Measurements from ENCODE around the gene GPR139. TPM values are rescaled to one million over a fixed set of nuclear protein-coding genes. Genes with fewer than 3 reads are reported as not detected.

GPR139 gene
- total RNA-seq, 2 donors from 2014 or later: not detected

- no peak for DNase-seq
- Histone ChIP-seq H3K4me1 (ENCODE audit: control insufficient read depth, insufficient read depth, low read length) (no peaks in the 10 kb centered on the region), H3K36me3 (ENCODE audit: control insufficient read depth, insufficient read depth, low read length) (no peaks in the 10 kb centered on the region), H3K4me3 (ENCODE audit: low read length) (no peak overlapping the region), H3K27me3 (ENCODE audit: control insufficient read depth, insufficient read depth, low read length, poor library complexity, severe bottlenecking) (peaks cover 3% of the 10 kb centered on the region), H3K9me3 (ENCODE audit: control insufficient read depth, low read length) (no peaks in the 10 kb centered on the region), H3K27ac (ENCODE audit: low read depth, low read length) (no peak overlapping the region), H3K9ac (ENCODE audit: extremely low read depth, low read length, poor library complexity, severe bottlenecking) (no peak overlapping the region)
- H3K4me1 Mint-ChIP-seq: no peaks in the 10 kb centered on the region
- H3K36me3 Mint-ChIP-seq (ENCODE audit: low read depth): no peaks in the 10 kb centered on the region
- 90 to 92% methylated on average over 3 of the region's 4 CpGs for WGBS, 2 experiments (ENCODE audit: insufficient coverage in 1 of 2, insufficient read length in 1 of 2)
- no peak overlapping the region for H3K4me3 Mint-ChIP-seq
- peaks cover 10% of the 10 kb centered on the region for H3K9me3 Mint-ChIP-seq
- H3K27ac Mint-ChIP-seq: no peak overlapping the region
- no peak for TF ChIP-seq CTCF (conservative IDR thresholded peaks at IDR 0.05)
- peaks cover 12% of the 10 kb centered on the region for H3K27me3 Mint-ChIP-seq (ENCODE audit: insufficient read depth)
These were observed 9.2 kb downstream of the GPR139 start for GRCh38 chr16:20064520-20064919.

GRCh38 chr16:20061132-20061531 lies 12.6 kb downstream of the GPR139 start:
- H3K27ac ChIP-seq (ENCODE audit: low read depth, low read length): no peak overlapping the region
- no peaks in the 10 kb centered on the region for H3K27me3 ChIP-seq (ENCODE audit: control insufficient read depth, insufficient read depth, low read length, poor library complexity, severe bottlenecking)
- Mint-ChIP-seq H3K27me3 (ENCODE audit: insufficient read depth) (peaks cover 11% of the 10 kb centered on the region), H3K4me3 (no peak overlapping the region), H3K36me3 (ENCODE audit: low read depth) (no peaks in the 10 kb centered on the region), H3K9me3 (no peaks in the 10 kb centered on the region), H3K27ac (no peak overlapping the region), H3K4me1 (no peaks in the 10 kb centered on the region)
- no peaks in the 10 kb centered on the region for H3K9me3 ChIP-seq (ENCODE audit: control insufficient read depth, low read length)
- no peak for DNase-seq
- no peaks in the 10 kb centered on the region for H3K4me1 ChIP-seq (ENCODE audit: control insufficient read depth, insufficient read depth, low read length)
- no peak overlapping the region for H3K4me3 ChIP-seq (ENCODE audit: low read length)
- H3K36me3 ChIP-seq (ENCODE audit: control insufficient read depth, insufficient read depth, low read length): no peaks in the 10 kb centered on the region
- WGBS, 2 experiments (ENCODE audit: insufficient coverage in 1 of 2, insufficient read length in 1 of 2): 90 to 91% methylated on average over 2 to 3 of the region's 3 CpGs
- no peak for TF ChIP-seq CTCF (conservative IDR thresholded peaks at IDR 0.05)
- H3K9ac ChIP-seq (ENCODE audit: extremely low read depth, low read length, poor library complexity, severe bottlenecking): no peak overlapping the region

- peaks cover 20% of the 10 kb centered on the region for H3K27me3 Mint-ChIP-seq (ENCODE audit: insufficient read depth)
- no peaks in the 10 kb centered on the region for H3K9me3 Mint-ChIP-seq
- no peak overlapping the region for H3K9ac ChIP-seq (ENCODE audit: extremely low read depth, low read length, poor library complexity, severe bottlenecking)
- no peak overlapping the region for H3K27ac ChIP-seq (ENCODE audit: low read depth, low read length)
- no peaks in the 10 kb centered on the region for H3K4me1 Mint-ChIP-seq
- no peak for DNase-seq
- H3K4me3 Mint-ChIP-seq: no peak overlapping the region
- 82 to 91% methylated on average over 1 to 3 of the region's 3 CpGs for WGBS, 2 experiments (ENCODE audit: insufficient coverage in 1 of 2, insufficient read length in 1 of 2)
- no peak overlapping the region for H3K4me3 ChIP-seq (ENCODE audit: low read length)
- H3K4me1 ChIP-seq (ENCODE audit: control insufficient read depth, insufficient read depth, low read length): no peaks in the 10 kb centered on the region
- H3K9me3 ChIP-seq (ENCODE audit: control insufficient read depth, low read length): no peaks in the 10 kb centered on the region
- H3K36me3 Mint-ChIP-seq (ENCODE audit: low read depth): no peaks in the 10 kb centered on the region
- H3K36me3 ChIP-seq (ENCODE audit: control insufficient read depth, insufficient read depth, low read length): no peaks in the 10 kb centered on the region
- no peak for TF ChIP-seq CTCF (conservative IDR thresholded peaks at IDR 0.05)
- H3K27ac Mint-ChIP-seq: no peak overlapping the region
- H3K27me3 ChIP-seq (ENCODE audit: control insufficient read depth, insufficient read depth, low read length, poor library complexity, severe bottlenecking): no peaks in the 10 kb centered on the region
These were observed 17.3 kb downstream of the GPR139 start for GRCh38 chr16:20056436-20056835.

All from endodermal cell (in vitro differentiated cells).